Measurements from ENCODE around the gene GRK3. TPM values are rescaled to one million over a fixed set of nuclear protein-coding genes. Genes with fewer than 3 reads are reported as not detected.

The GRK3 gene
- total and polyA plus RNA-seq, 2 of the 4 experiments (the other 2 are of a cell fraction), result 0.58 to 1.6 TPM

DNA sequence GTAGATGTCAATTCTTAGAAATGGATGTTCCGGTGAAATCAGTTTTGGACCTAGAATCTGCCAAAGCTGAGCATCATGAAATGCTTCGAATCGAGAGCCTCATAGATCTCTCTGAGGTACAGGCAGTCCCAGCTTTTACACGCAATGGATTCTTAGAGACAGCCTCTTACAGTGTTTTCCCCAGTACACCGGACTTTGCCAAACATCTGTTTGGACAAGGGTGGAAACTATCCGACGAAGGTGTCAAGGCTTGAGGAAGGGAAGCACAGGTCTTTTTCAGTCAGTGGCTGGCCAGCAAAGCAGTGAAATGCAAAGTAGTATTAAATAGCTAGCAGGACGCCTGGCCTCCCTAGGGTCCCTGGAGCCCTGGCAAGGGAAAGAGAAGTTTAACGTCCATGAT, 4.9 kb downstream of the GRK3 start:
- Histone ChIP-seq H3K14ac (replicated peaks; ENCODE audit: low read depth, low read length) (no peak overlapping the region), H3K79me1 (ENCODE audit: low read depth in 1 of 2, low read length in 2 of 2) (no peaks in the 10 kb centered on the region), H3K4ac (ENCODE audit: low read depth, low read length) (no peak overlapping the region), H2BK120ac (ENCODE audit: low read depth, low read length) (no peak overlapping the region), H4K20me1 (ENCODE audit: insufficient read depth, low read length) (no peaks in the 10 kb centered on the region), H3K56ac (ENCODE audit: extremely low read depth, insufficient read depth, low read length) (no peak overlapping the region), H2BK20ac (ENCODE audit: low read depth, low read length) (no peak overlapping the region), H3K4me1 (ENCODE audit: control insufficient read depth, insufficient read depth, low read length) (no peaks in the 10 kb centered on the region), H3K18ac (ENCODE audit: low read depth, low read length) (no peak overlapping the region), H3K27me3 (ENCODE audit: control insufficient read depth, insufficient read depth, low read length) (peaks cover 14% of the 10 kb centered on the region), H4K5ac (ENCODE audit: low read depth, low read length) (no peak overlapping the region), H3K4me2 (ENCODE audit: low read depth, low read length) (no peak overlapping the region), H3K23ac (ENCODE audit: low read depth, low read length) (no peak overlapping the region), H3K4me3 (ENCODE audit: insufficient read depth, low read depth, low read length) (no peak overlapping the region), H2BK5ac (ENCODE audit: low read depth, low read length, poor library complexity, severe bottlenecking) (no peak overlapping the region), H4K91ac (ENCODE audit: insufficient read depth, low read depth, low read length) (no peak overlapping the region), H2AK9ac (replicated peaks; ENCODE audit: low read depth, low read length, poor library complexity) (no peak overlapping the region), H3K9ac (ENCODE audit: low read depth, low read length) (no peak overlapping the region), H3K9me1 (ENCODE audit: insufficient read depth, low read length) (no peaks in the 10 kb centered on the region), H2AK5ac (ENCODE audit: low read depth, low read length) (no peak overlapping the region), H3K36me3 (ENCODE audit: control insufficient read depth, insufficient read depth, low read length) (no peaks in the 10 kb centered on the region), H2AFZ (replicated peaks; ENCODE audit: low read length, poor library complexity) (no peak overlapping the region), H2BK15ac (ENCODE audit: low read depth, low read length) (no peak overlapping the region), H4K8ac (ENCODE audit: low read depth in 2 of 2, low read length in 2 of 2) (no peak overlapping the region), H3K27ac (ENCODE audit: insufficient read depth, low read length) (no peak overlapping the region), H3K9me3 (ENCODE audit: control insufficient read depth, insufficient read depth, low read length) (no peaks in the 10 kb centered on the region)
- POLR2A ChIA-PET (ENCODE audit: unreplicated experiment), result interaction anchor here (0.5 kb wide), 1 partner anchor 178 kb away, joined by 5 read pairs; no protein-coding TSS in a partner anchor
- dilution Hi-C loops (cut with HindIII; ENCODE audit: low sequenced_read_pairs, unreplicated experiment) (no loop called here), intact Hi-C loops (cut with micrococcal nuclease) (no loop called here), in situ Hi-C loops (cut with MboI; ENCODE audit: low sequenced_read_pairs) (no loop called here)
- no peak for DNase-seq
- no TSS peak for BruUV-seq (replicated peaks)
- 53% methylated on average over 4 of the region's 9 CpGs; no CpG with 5 or more reads in 1 of the 2 experiments for WGBS, 2 experiments (ENCODE audit: extremely low coverage in 2 of 2, insufficient read length in 1 of 2)
- TF ChIP-seq RCOR1 (IDR thresholded peaks at IDR 0.05; ENCODE audit: insufficient replicate concordance, low read length), result no peak
- no peak for TF ChIP-seq RAD21 (IDR thresholded peaks at IDR 0.05; ENCODE audit: low read length)
- no peak for TF ChIP-seq MAFK (IDR thresholded peaks at IDR 0.05; ENCODE audit: low read depth, low read length)
- no peak for TF ChIP-seq BHLHE40 (IDR thresholded peaks at IDR 0.05; ENCODE audit: low read depth, low read length)
- TF ChIP-seq CEBPB (IDR thresholded peaks at IDR 0.05; ENCODE audit: low read depth, low read length), result no peak
- TF ChIP-seq POLR2A (IDR thresholded peaks at IDR 0.05; ENCODE audit: low read depth, low read length), result no peak
- no peak for TF ChIP-seq MAZ (IDR thresholded peaks at IDR 0.05; ENCODE audit: borderline replicate concordance, low read depth, low read length)
- CTCF ChIA-PET, result no interaction called here
- no peak for ATAC-seq (ENCODE audit: low read depth)

Measured in IMR-90 (cell line).